Uterus (tissue), 2 donors: ENCODE data around the gene C1QTNF9B.

ENCODE experiments used
- CTCF ChIP-seq, 4 experiments: fragments of 200-600 bp in 2 of 4; fragments of 450-650 bp in 2 of 4; sonication (generic) in 2 of 4; IDR thresholded peaks; one replicate each; pipeline ENCODE4 v1.5.1; 2016 to 2019; ENCODE audit warnings: antibody characterized with exemption in 4 of 4, mild to moderate bottlenecking in 2 of 4, moderate library complexity in 1 of 4
- POLR2A ChIP-seq, 2 donors: fragments of 450-650 bp; IDR thresholded peaks; one replicate each; pipeline ENCODE4 v1.6.1; 2016; ENCODE audit warnings: antibody characterized with exemption in 2 of 2, mild to moderate bottlenecking in 1 of 2, moderate library complexity in 1 of 2

GRCh38 chr13:23871616-23872220, 25.6 kb downstream of the C1QTNF9B start:
- TF ChIP-seq CTCF (IDR thresholded peaks at IDR 0.05) = peak; percentile 56 to 74 (median 60)
- no peak for TF ChIP-seq POLR2A (IDR thresholded peaks at IDR 0.05)
